Heart left ventricle (tissue), 13 donors: Measurements from ENCODE around the gene SH3PXD2A.

Source experiments
- CTCF ChIP-seq, 12 donors: fragments of 200-600 bp; sonication (generic) in 4 of 12; IDR thresholded peaks; one replicate each; pipeline versions ENCODE4 v1.5.0 to v1.8.0; 2018 to 2022; ENCODE audit warnings: antibody characterized with exemption in 12 of 12, mild to moderate bottlenecking in 5 of 12
- POLR2A ChIP-seq, 2 donors: fragments of 450-650 bp; IDR thresholded peaks; one replicate each; pipeline ENCODE4 v1.6.1; 2017; ENCODE audit warnings: antibody characterized with exemption in 2 of 2, mild to moderate bottlenecking in 2 of 2, moderate library complexity in 2 of 2
- donor health status: ischemic (EF 13 %, LVEDD 7.1; RV severe dilation, severe dysfunction).
- donor health status: DM: no; HTN: yes; CAD: no.
- donor health status: DM: no; HTN: no; CAD: no.
- donor health status: ischemic (EF 25% LVEDD 6.9; RV normal size, moderate dysfunction).
- donor health status: ischemic (EF 25% LVEDD 5.7; RV mildly dilated, moderate dysfunction).
- donor health status: ischemic (EF 35%, LVEDD 5.7; RV mildly dilated, moderate dysfunction).
- donor health status: nonischemic (EF 11% LVEDD 7.7; RV severe dilation, severe dysfunction).
- donor health status: DM: yes; HTN: yes; CAD: no.
- donor health status: PGD.
- donor health status: ischemic (EF 29% LVEDD 5.4; RV normal size, mild dysfunction).
- donor health status: nonischemic (EF 23%, LVEDD 6.1; RV moderate dilation, normal function).

- no peak for TF ChIP-seq POLR2A (IDR thresholded peaks at IDR 0.05)
- no peak for TF ChIP-seq CTCF (IDR thresholded peaks at IDR 0.05)
Observed at GRCh38 chr10:103641326-103641725, 214.1 kb downstream of the SH3PXD2A start.
